Osteocyte (in vitro differentiated cells): ENCODE measurements around the gene ARL15. TPM values are rescaled to one million over a fixed set of nuclear protein-coding genes. Genes with fewer than 3 reads are reported as not detected.

Experiments
- DNase-seq: peaks from one replicate; pipeline ENCODE4 v3.0.0; 2021; ENCODE audit warnings: mixed read lengths; ENCODE audit not compliant: unreplicated experiment; ENCODE audit errors: extremely low spot score
- H3K27ac Mint-ChIP-seq: one replicate; pipeline ENCODE4 v1.8.0; 2021; ENCODE audit warnings: mild to moderate bottlenecking, mixed read lengths; ENCODE audit not compliant: unreplicated experiment
- H3K27me3 Mint-ChIP-seq: one replicate; pipeline ENCODE4 v1.8.0; 2021; ENCODE audit warnings: mixed read lengths; ENCODE audit not compliant: unreplicated experiment
- H3K36me3 Mint-ChIP-seq: one replicate; pipeline ENCODE4 v1.8.0; 2021; ENCODE audit warnings: mixed read lengths; ENCODE audit not compliant: unreplicated experiment
- H3K4me1 Mint-ChIP-seq: one replicate; pipeline ENCODE4 v1.8.0; 2021; ENCODE audit warnings: mixed read lengths; ENCODE audit not compliant: unreplicated experiment
- H3K4me3 Mint-ChIP-seq: one replicate; pipeline ENCODE4 v1.8.0; 2021; ENCODE audit warnings: mild to moderate bottlenecking, moderate library complexity, mixed read lengths; ENCODE audit not compliant: unreplicated experiment
- H3K9me3 Mint-ChIP-seq: one replicate; pipeline ENCODE4 v1.8.0; 2021; ENCODE audit warnings: mixed read lengths; ENCODE audit not compliant: unreplicated experiment
- total RNA-seq: library from RNA; stranded (reverse); gene quantifications from 2 replicates; pipeline ENCODE4 v1.2.1, GENCODE V29; 2021
- TF ChIP-seq, protein P1 (sequence below): fragments of 200-600 bp; sonication (generic); IDR thresholded peaks from 2 replicates; pipeline ENCODE4 v1.5.0; 2021; ENCODE audit warnings: antibody characterized with exemption, mild to moderate bottlenecking, moderate library complexity

The ARL15 gene
- total RNA-seq, 1 donor from 2014 or later: 16.6 TPM

DNA sequence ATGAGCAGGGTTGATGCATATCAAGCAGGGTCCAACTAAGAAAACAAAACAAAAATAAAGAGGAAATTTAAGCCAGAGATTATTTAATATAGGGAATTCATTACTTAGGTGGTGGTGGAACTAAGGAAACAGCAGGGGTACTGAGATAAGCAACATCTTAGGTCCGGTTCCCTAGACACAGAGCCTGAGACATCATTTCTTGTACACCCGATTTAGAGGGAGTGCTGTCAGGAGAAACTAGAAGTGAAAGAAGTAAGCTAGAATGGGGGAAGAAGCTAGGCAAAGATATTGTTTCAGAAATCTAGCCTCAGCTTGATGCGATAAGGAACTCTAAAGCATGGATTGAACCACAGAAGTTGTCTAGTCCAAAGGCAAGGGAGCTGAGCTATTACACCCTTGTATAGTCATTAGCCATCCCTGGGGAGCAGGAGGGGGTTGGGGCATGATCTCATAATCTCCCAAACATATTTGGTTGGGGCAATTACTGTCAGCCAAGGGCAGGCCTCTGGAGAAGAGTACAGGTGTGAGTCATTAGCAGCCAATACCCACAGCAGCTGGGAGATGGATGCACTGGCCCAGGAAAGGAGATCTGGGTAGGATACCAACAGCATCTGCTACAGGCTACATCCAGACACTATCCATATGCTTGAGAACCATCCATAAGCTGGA lies 194.5 kb downstream of the ARL15 start:
- Mint-ChIP-seq H3K4me3 (no peak overlapping the region), H3K36me3 (no peaks in the 10 kb centered on the region), H3K9me3 (no peaks in the 10 kb centered on the region), H3K27me3 (no peaks in the 10 kb centered on the region), H3K4me1 (no peaks in the 10 kb centered on the region), H3K27ac (no peak overlapping the region)
- DNase-seq: no peak
- TF ChIP-seq, protein P1, sequence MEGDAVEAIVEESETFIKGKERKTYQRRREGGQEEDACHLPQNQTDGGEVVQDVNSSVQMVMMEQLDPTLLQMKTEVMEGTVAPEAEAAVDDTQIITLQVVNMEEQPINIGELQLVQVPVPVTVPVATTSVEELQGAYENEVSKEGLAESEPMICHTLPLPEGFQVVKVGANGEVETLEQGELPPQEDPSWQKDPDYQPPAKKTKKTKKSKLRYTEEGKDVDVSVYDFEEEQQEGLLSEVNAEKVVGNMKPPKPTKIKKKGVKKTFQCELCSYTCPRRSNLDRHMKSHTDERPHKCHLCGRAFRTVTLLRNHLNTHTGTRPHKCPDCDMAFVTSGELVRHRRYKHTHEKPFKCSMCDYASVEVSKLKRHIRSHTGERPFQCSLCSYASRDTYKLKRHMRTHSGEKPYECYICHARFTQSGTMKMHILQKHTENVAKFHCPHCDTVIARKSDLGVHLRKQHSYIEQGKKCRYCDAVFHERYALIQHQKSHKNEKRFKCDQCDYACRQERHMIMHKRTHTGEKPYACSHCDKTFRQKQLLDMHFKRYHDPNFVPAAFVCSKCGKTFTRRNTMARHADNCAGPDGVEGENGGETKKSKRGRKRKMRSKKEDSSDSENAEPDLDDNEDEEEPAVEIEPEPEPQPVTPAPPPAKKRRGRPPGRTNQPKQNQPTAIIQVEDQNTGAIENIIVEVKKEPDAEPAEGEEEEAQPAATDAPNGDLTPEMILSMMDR: no peak

DNA sequence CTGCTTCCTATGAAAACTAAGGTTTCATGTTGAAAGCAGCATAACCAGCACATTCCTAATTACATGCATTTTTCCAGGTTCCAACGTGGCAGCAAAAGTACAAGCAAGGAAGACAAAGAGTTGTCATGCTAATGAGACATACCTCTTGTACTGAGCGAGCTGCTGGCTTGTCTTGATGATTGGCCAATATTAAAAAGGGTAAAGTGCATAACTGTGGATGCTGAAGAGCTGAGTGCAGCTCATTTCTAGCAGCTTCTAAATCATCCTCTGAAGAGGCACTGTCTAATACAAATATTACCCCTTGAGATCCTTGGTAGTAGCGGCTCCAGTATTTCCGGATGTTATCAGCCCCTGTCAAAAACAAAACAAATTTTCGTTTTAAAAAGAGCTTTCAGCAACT lies 197.3 kb downstream of the ARL15 start:
- Mint-ChIP-seq H3K27me3 (no peaks in the 10 kb centered on the region), H3K4me3 (no peak overlapping the region), H3K4me1 (no peaks in the 10 kb centered on the region), H3K9me3 (no peaks in the 10 kb centered on the region), H3K36me3 (no peaks in the 10 kb centered on the region), H3K27ac (no peak overlapping the region)
- no peak for DNase-seq
- TF ChIP-seq, protein P1: no peak

DNA sequence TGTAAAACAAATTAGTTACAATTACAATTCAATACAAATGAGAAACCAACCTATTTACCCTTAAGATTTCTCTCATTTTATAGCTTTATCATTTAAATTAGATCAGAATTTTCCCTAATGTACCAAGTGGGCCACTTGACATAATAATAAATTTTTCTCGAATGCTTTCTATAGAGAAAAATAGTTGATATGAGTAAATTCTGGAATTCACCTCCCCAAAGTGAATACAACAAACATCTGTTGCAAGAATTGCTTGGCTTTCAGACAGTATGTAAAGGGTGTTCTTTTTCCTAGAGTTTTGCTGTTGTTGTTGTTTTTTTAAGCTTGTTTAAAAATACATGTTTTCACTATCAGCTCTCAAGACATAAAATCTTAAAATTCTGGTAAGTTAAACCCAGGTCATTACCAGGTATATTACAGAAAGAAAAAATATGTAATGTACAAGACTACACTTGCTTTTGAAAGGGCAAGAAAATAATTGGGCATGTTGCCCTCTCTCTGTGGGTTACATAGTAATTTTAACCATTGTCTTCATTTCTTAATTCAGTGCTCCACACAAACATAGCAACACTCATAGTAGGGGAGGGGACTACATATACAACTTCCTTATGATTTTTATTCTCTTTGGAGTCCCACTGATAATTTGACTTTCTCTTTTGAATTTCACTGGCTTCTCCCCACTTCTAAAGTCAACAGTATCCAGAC lies 200.6 kb downstream of the ARL15 start:
- Mint-ChIP-seq H3K27ac (no peak overlapping the region), H3K4me3 (no peak overlapping the region), H3K4me1 (no peaks in the 10 kb centered on the region), H3K9me3 (no peaks in the 10 kb centered on the region), H3K27me3 (no peaks in the 10 kb centered on the region), H3K36me3 (no peaks in the 10 kb centered on the region)
- DNase-seq: no peak
- TF ChIP-seq, protein P1: no peak

DNA sequence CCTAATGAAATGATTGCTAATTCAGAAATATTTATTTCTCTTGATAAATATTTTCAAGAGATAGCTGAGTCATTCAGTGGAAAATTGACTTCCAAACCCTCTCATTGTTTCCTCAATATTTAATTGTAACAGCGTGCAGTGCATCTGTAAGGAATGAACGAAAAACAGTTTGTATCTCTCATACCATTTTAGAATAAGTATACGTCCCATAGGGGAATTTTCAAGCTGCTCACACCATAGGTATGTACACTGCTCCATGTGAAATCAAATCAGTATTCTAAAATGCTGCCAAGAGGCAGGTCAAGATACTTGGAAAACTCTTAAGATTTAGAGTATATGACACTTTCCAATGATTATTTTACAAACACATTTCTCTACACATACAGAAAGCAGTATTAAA lies 202.2 kb downstream of the ARL15 start:
- no peaks in the 10 kb centered on the region for H3K36me3 Mint-ChIP-seq
- H3K27ac Mint-ChIP-seq: no peak overlapping the region
- H3K4me3 Mint-ChIP-seq: no peak overlapping the region
- no peaks in the 10 kb centered on the region for H3K27me3 Mint-ChIP-seq
- no peaks in the 10 kb centered on the region for H3K4me1 Mint-ChIP-seq
- no peak for DNase-seq
- H3K9me3 Mint-ChIP-seq: no peaks in the 10 kb centered on the region
- TF ChIP-seq, protein P1: no peak

- no peak overlapping the region for H3K27ac Mint-ChIP-seq
- peaks cover 8% of the 10 kb centered on the region for H3K4me1 Mint-ChIP-seq
- no peaks in the 10 kb centered on the region for H3K9me3 Mint-ChIP-seq
- H3K27me3 Mint-ChIP-seq: no peaks in the 10 kb centered on the region
- H3K36me3 Mint-ChIP-seq: no peaks in the 10 kb centered on the region
- H3K4me3 Mint-ChIP-seq: no peak overlapping the region
- DNase-seq: no peak
- TF ChIP-seq, protein P1: no peak
These were observed 206.5 kb downstream of the ARL15 start for GRCh38 chr5:54103871-54104270.
